AG10803 (cell line): ENCODE measurements around the gene PLXNA2.

ENCODE experiments used
- DNase-seq: peaks from one replicate; pipeline ENCODE4 v3.0.0; 2010; ENCODE audit warnings: low read depth
- H3K4me3 ChIP-seq: 2 replicates; pipeline ENCODE4 v1.5.1; 2011; ENCODE audit warnings: mild to moderate bottlenecking, low read length, control low read depth
- CTCF ChIP-seq: conservative IDR thresholded peaks from 2 replicates; pipeline ENCODE4 v1.5.1; 2011; ENCODE audit warnings: mild to moderate bottlenecking, low read length, control low read depth, inconsistent platforms

The PLXNA2 gene

GRCh38 chr1:208180421-208180820 lies 63.8 kb downstream of the PLXNA2 start:
- TF ChIP-seq CTCF = no peak
- H3K4me3 ChIP-seq = no peak overlapping the region
- no peak for DNase-seq

GRCh38 chr1:208179961-208180409 lies 64.2 kb downstream of the PLXNA2 start:
- TF ChIP-seq CTCF = no peak
- DNase-seq = no peak
- no peak overlapping the region for H3K4me3 ChIP-seq

- no peak for TF ChIP-seq CTCF
- DNase-seq = no peak
- no peak overlapping the region for H3K4me3 ChIP-seq
Measured at GRCh38 chr1:208179263-208179816, 64.8 kb downstream of the PLXNA2 start.

- no peak for DNase-seq
- TF ChIP-seq CTCF = no peak
- H3K4me3 ChIP-seq = no peak overlapping the region
Measured at GRCh38 chr1:208178091-208178529, 66.1 kb downstream of the PLXNA2 start.

GRCh38 chr1:208177656-208178055 lies 66.5 kb downstream of the PLXNA2 start:
- DNase-seq = no peak
- TF ChIP-seq CTCF = no peak
- no peak overlapping the region for H3K4me3 ChIP-seq

GRCh38 chr1:208176649-208177048 lies 67.5 kb downstream of the PLXNA2 start:
- no peak overlapping the region for H3K4me3 ChIP-seq
- TF ChIP-seq CTCF = no peak
- DNase-seq = no peak

GRCh38 chr1:208175508-208175895 lies 68.7 kb downstream of the PLXNA2 start:
- no peak overlapping the region for H3K4me3 ChIP-seq
- TF ChIP-seq CTCF = no peak
- no peak for DNase-seq
